COLO829 (cell line): ENCODE measurements around the gene ACTR5.
"Not testable (repeated sequence)": the region's sequence is repeated elsewhere in the genome, so short reads cannot be mapped to it uniquely, and the experiment has no call there.

Source experiments
- DNase-seq: peaks from one replicate; pipeline ENCODE4 v3.0.0; 2012; ENCODE audit warnings: low spot score

ACTR5 gene

GRCh38 chr20:38766071-38766470 lies 17.8 kb downstream of the ACTR5 start:
- no peak for DNase-seq

GRCh38 chr20:38769376-38770295 lies 21.4 kb downstream of the ACTR5 start:
- DNase-seq = no peak

- no peak for DNase-seq
These were observed 22.3 kb downstream of the ACTR5 start for GRCh38 chr20:38770546-38770945.

- no peak for DNase-seq
These were observed 22.7 kb downstream of the ACTR5 start for GRCh38 chr20:38770970-38771369.

GRCh38 chr20:38771621-38772020 lies 23.4 kb downstream of the ACTR5 start:
- no peak for DNase-seq

- no peak for DNase-seq
These were observed 25.9 kb downstream of the ACTR5 start for GRCh38 chr20:38774167-38774566.

GRCh38 chr20:38776363-38776762 lies 28.1 kb downstream of the ACTR5 start:
- no peak for DNase-seq

- no peak for DNase-seq
These were observed 31.2 kb downstream of the ACTR5 start for GRCh38 chr20:38779247-38780097.

- no peak for DNase-seq
These were observed 34.0 kb downstream of the ACTR5 start for GRCh38 chr20:38782275-38782674.

- no peak for DNase-seq
These were observed 39.6 kb downstream of the ACTR5 start for GRCh38 chr20:38787870-38788269.

GRCh38 chr20:38789503-38790199 lies 41.4 kb downstream of the ACTR5 start:
- DNase-seq = no peak

- peak; percentile 13 for DNase-seq
These were observed 42.2 kb downstream of the ACTR5 start for GRCh38 chr20:38790200-38791053.

GRCh38 chr20:38791291-38791690 lies 43.0 kb downstream of the ACTR5 start:
- DNase-seq = no peak

GRCh38 chr20:38791940-38792339 lies 43.7 kb downstream of the ACTR5 start:
- no peak for DNase-seq

GRCh38 chr20:38794057-38794456 lies 45.8 kb downstream of the ACTR5 start:
- DNase-seq = not testable (repeated sequence)

GRCh38 chr20:38798266-38798665 lies 50.0 kb downstream of the ACTR5 start:
- no peak for DNase-seq

GRCh38 chr20:38799203-38799602 lies 50.9 kb downstream of the ACTR5 start:
- no peak for DNase-seq

- no peak for DNase-seq
These were observed 52.6 kb downstream of the ACTR5 start for GRCh38 chr20:38800882-38801281.

GRCh38 chr20:38804221-38804620 lies 56.0 kb downstream of the ACTR5 start:
- no peak for DNase-seq

- DNase-seq = no peak
These were observed 56.6 kb downstream of the ACTR5 start for GRCh38 chr20:38804682-38805501.
